VCaP (cell line): ENCODE results near the gene CREB3L4.

Experiments
- H3K27ac ChIP-seq: fragments of 450-650 bp; 2 replicates; pipeline ENCODE4 v1.5.1; 2017
- CTCF ChIP-seq: fragments of 450-650 bp; conservative IDR thresholded peaks from 2 replicates; pipeline ENCODE4 v1.5.1; 2017; ENCODE audit warnings: mild to moderate bottlenecking, moderate library complexity

Gene CREB3L4

GRCh38 chr1:153932156-153933131, 35.3 kb upstream of the CREB3L4 start:
- H3K27ac ChIP-seq, result no peak overlapping the region
- no peak for TF ChIP-seq CTCF

DNA sequence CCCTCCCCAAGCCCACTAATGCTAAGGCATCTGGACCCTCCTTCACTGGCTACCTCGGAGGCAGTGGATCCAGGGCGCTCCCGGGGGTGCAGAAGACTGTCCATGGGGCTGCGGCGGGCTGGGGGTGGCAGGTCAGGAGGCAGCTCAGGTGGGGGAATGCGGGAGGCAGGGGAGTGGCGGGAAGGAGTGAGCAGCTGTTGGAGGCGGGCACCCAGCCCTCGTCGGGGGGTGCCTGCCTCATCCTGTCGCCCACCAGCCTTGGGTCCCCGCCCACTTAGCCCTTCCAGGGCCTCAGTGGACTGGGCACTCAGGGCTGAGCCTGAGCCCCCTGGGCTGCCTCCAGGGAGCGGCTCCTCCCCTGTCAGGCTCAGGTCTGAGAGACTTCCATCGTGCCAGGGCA, 34.3 kb upstream of the CREB3L4 start:
- H3K27ac ChIP-seq, result no peak overlapping the region
- no peak for TF ChIP-seq CTCF

GRCh38 chr1:153933955-153934354, 33.7 kb upstream of the CREB3L4 start:
- no peak for TF ChIP-seq CTCF
- H3K27ac ChIP-seq, result no peak overlapping the region

GRCh38 chr1:153934746-153935145, 33.0 kb upstream of the CREB3L4 start:
- H3K27ac ChIP-seq, result no peak overlapping the region
- no peak for TF ChIP-seq CTCF

DNA sequence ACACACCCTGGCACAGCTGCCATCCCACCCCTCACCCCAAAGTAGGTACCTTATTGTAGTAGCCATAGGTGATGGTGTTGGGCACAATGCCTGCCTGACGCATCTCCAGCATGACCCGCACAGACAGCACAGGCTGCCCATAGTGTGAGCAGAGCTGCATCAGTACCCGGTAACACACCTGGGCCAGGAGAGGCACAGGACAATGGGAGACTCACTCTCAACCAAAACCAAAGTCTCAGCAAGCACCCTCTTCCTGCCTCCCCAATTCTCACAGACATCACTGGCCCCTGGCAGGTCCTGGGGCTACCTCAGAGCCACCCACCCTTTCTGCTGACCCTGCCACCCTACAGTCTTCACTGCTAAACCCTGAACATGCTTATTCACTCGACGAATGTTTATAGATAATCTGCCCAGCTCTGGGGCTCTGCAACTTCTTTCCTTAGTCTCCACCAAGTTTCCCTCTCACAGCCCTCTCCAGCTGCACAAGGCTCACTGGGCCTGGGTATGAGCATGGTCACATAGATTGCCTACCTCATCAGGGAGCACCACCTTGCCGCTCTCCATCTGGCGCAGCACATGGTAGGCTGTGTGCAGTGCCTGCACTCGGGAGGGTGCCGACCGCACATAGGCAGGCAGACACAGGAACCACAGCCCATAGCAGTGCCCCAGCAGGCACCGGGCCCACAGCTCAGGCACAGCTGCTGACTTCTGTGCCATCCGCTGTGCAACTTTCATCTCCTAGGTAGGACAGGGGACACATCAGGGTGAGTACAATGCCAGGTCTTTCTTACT, 31.5 kb upstream of the CREB3L4 start:
- no peak for TF ChIP-seq CTCF
- H3K27ac ChIP-seq, result no peak overlapping the region

- TF ChIP-seq CTCF, result no peak
- no peak overlapping the region for H3K27ac ChIP-seq
These were observed 30.4 kb upstream of the CREB3L4 start for GRCh38 chr1:153937331-153937730.

GRCh38 chr1:153938996-153939395, 28.7 kb upstream of the CREB3L4 start:
- no peak for TF ChIP-seq CTCF
- H3K27ac ChIP-seq, result no peak overlapping the region
